Measurements from ENCODE around the gene TSKS. TPM values are rescaled to one million over a fixed set of nuclear protein-coding genes. Genes with fewer than 3 reads are reported as not detected.

TSKS gene
- total RNA-seq, 2 donors from 2014 or later, result 2.0 to 2.7 TPM

GRCh38 chr19:49696115-49696514, 67.0 kb downstream of the TSKS start:
- intact Hi-C loops (cut with DNase I), result no loop called here
- no peak for DNase-seq (ENCODE audit: low spot score)

GRCh38 chr19:49692147-49692506, 71.0 kb downstream of the TSKS start:
- intact Hi-C loops (cut with DNase I), result no loop called here
- no peak for DNase-seq (ENCODE audit: low spot score)

- no peak for DNase-seq (ENCODE audit: low spot score)
- intact Hi-C loops (cut with DNase I), result no loop called here
These were observed 71.6 kb downstream of the TSKS start for GRCh38 chr19:49691243-49692146.

- intact Hi-C loops (cut with DNase I), result no loop called here
- DNase-seq (ENCODE audit: low spot score), result peak; percentile 92
These were observed 72.4 kb downstream of the TSKS start, which contains the start of gene CPT1C for GRCh38 chr19:49690656-49691242. Gene CPT1C, plus strand, starts transcription at chr19:49691116. Its CDS starts 1,137 bp downstream, at chr19:49692253.

GRCh38 chr19:49690079-49690655, 72.9 kb downstream of the TSKS start:
- intact Hi-C loops (cut with DNase I), result no loop called here
- no peak for DNase-seq (ENCODE audit: low spot score)

Small RNA genes within 50 kb of the gene (microRNA-seq; reads per million reads assigned to microRNA genes)
- 0 to 0.52 reads per million in 2 donors for gene MIR6799 (ENCODE audit: borderline microRNAs expressed in 2 of 2)

Other genes starting within 250 kb of the TSKS start
- 100 to 1,000 TPM in 1 of 2 donors, 10 to 100 TPM in 1; 94.0 to 128 TPM for gene RCN3, start 235.3 kb downstream of the TSKS start, total RNA-seq
- gene NOSIP, start 182.8 kb downstream of the TSKS start, total RNA-seq, result 10 to 100 TPM; 35.8 to 36.0 TPM
- gene PRRG2, start 182.0 kb downstream of the TSKS start, total RNA-seq, result under 1 TPM; 0.46 to 0.52 TPM
- gene PRR12, start 172.1 kb downstream of the TSKS start, total RNA-seq, result 10 to 100 TPM; 18.8 to 21.7 TPM
- gene RRAS, start 123.2 kb downstream of the TSKS start, total RNA-seq, result 100 to 1,000 TPM; 124 to 173 TPM
- gene SCAF1, start 121.1 kb downstream of the TSKS start, total RNA-seq, result 10 to 100 TPM; 43.5 to 55.1 TPM
- gene IRF3, start 97.4 kb downstream of the TSKS start, total RNA-seq, result 10 to 100 TPM; 40.6 to 50.9 TPM
- 1 to 10 TPM; 8.5 to 9.3 TPM for gene BCL2L12, start 97.4 kb downstream of the TSKS start, total RNA-seq
- gene PRMT1, start 86.0 kb downstream of the TSKS start, total RNA-seq, result 10 to 100 TPM; 79.1 to 91.5 TPM
- gene ADM5, start 73.7 kb downstream of the TSKS start, total RNA-seq, result 1 to 10 TPM in 1 of 2 donors, under 1 TPM in 1; 1.00 to 1.0 TPM
- gene CPT1C, start 72.2 kb downstream of the TSKS start, total RNA-seq, result 10 to 100 TPM; 10.6 to 11.8 TPM
- gene AP2A1, start 3.7 kb upstream of the TSKS start, total RNA-seq, result 10 to 100 TPM; 81.7 to 88.1 TPM
- 10 to 100 TPM in 1 of 2 donors, 1 to 10 TPM in 1; 6.9 to 12.2 TPM for gene FUZ, start 50.0 kb upstream of the TSKS start, total RNA-seq
- gene MED25, start 55.0 kb upstream of the TSKS start, total RNA-seq, result 10 to 100 TPM; 25.6 to 25.9 TPM
- 10 to 100 TPM; 78.7 to 95.2 TPM for gene PTOV1, start 87.9 kb upstream of the TSKS start, total RNA-seq
- gene PNKP, start 104.3 kb upstream of the TSKS start, total RNA-seq, result 10 to 100 TPM; 40.5 to 43.4 TPM
- gene AKT1S1, start 114.0 kb upstream of the TSKS start, total RNA-seq, result 10 to 100 TPM; 26.5 to 28.9 TPM
- gene TBC1D17, start 114.4 kb upstream of the TSKS start, total RNA-seq, result 10 to 100 TPM; 28.7 to 36.3 TPM
- gene IL4I1, start 133.6 kb upstream of the TSKS start, total RNA-seq, result 1 to 10 TPM; 1.1 to 1.3 TPM
- gene ATF5, start 165.9 kb upstream of the TSKS start, total RNA-seq, result 10 to 100 TPM; 18.8 to 37.0 TPM
- gene NUP62, start 166.2 kb upstream of the TSKS start, total RNA-seq, result 10 to 100 TPM; 21.9 to 27.1 TPM
- gene SIGLEC11, start 197.9 kb upstream of the TSKS start, total RNA-seq, result 1 to 10 TPM in 1 of 2 donors, under 1 TPM in 1; 0.95 to 3.3 TPM

Measured in posterior vena cava (tissue), 2 donors.